CD4-positive, alpha-beta T cell treated with Interleukin-15 for 1 hour (primary cell): Measurements from ENCODE around the gene TBC1D5.
"Not testable (repeated sequence)": the region's sequence is repeated elsewhere in the genome, so short reads cannot be mapped to it uniquely, and the experiment has no call there.

ENCODE experiments used
- DNase-seq: peaks from one replicate; pipeline ENCODE4 v3.0.0-alpha.2; 2020

TBC1D5 gene

GRCh38 chr3:17154221-17154620 lies 588.2 kb downstream of the TBC1D5 start:
- DNase-seq, result no peak

- no peak for DNase-seq
These were observed 589.2 kb downstream of the TBC1D5 start for GRCh38 chr3:17153209-17153608.

GRCh38 chr3:17151598-17152373 lies 590.6 kb downstream of the TBC1D5 start:
- DNase-seq, result peak; percentile 88

- DNase-seq, result no peak
These were observed 593.4 kb downstream of the TBC1D5 start for GRCh38 chr3:17149076-17149475.

GRCh38 chr3:17144665-17144993 lies 597.8 kb downstream of the TBC1D5 start:
- no peak for DNase-seq

- DNase-seq, result no peak
These were observed 598.4 kb downstream of the TBC1D5 start for GRCh38 chr3:17143893-17144664.

- DNase-seq, result no peak
These were observed 599.9 kb downstream of the TBC1D5 start for GRCh38 chr3:17142516-17142915.

GRCh38 chr3:17141699-17142098 lies 600.7 kb downstream of the TBC1D5 start:
- no peak for DNase-seq

GRCh38 chr3:17140670-17141505 lies 601.5 kb downstream of the TBC1D5 start:
- DNase-seq, result no peak

GRCh38 chr3:17138246-17139039 lies 604.0 kb downstream of the TBC1D5 start:
- no peak for DNase-seq

- DNase-seq, result no peak
These were observed 605.1 kb downstream of the TBC1D5 start for GRCh38 chr3:17137321-17137826.

GRCh38 chr3:17136136-17136721 lies 606.2 kb downstream of the TBC1D5 start:
- no peak for DNase-seq

- DNase-seq, result no peak
These were observed 606.7 kb downstream of the TBC1D5 start for GRCh38 chr3:17135696-17136095.

GRCh38 chr3:17133632-17134545 lies 608.5 kb downstream of the TBC1D5 start:
- DNase-seq, result no peak

- DNase-seq, result no peak
These were observed 609.9 kb downstream of the TBC1D5 start for GRCh38 chr3:17132286-17133115.

- no peak for DNase-seq
These were observed 611.5 kb downstream of the TBC1D5 start for GRCh38 chr3:17130956-17131355.

- no peak for DNase-seq
These were observed 612.9 kb downstream of the TBC1D5 start for GRCh38 chr3:17129556-17129955.

GRCh38 chr3:17128671-17129070 lies 613.8 kb downstream of the TBC1D5 start:
- DNase-seq, result not testable (repeated sequence)

- no peak for DNase-seq
These were observed 616.5 kb downstream of the TBC1D5 start for GRCh38 chr3:17125738-17126442.
